Uterus (tissue), 2 donors: ENCODE data around the gene SCNN1B.

Experiments
- CTCF ChIP-seq, 4 experiments: fragments of 200-600 bp in 2 of 4; fragments of 450-650 bp in 2 of 4; sonication (generic) in 2 of 4; IDR thresholded peaks; one replicate each; pipeline ENCODE4 v1.5.1; 2016 to 2019; ENCODE audit warnings: antibody characterized with exemption in 4 of 4, mild to moderate bottlenecking in 2 of 4, moderate library complexity in 1 of 4
- POLR2A ChIP-seq, 2 donors: fragments of 450-650 bp; IDR thresholded peaks; one replicate each; pipeline ENCODE4 v1.6.1; 2016; ENCODE audit warnings: antibody characterized with exemption in 2 of 2, mild to moderate bottlenecking in 1 of 2, moderate library complexity in 1 of 2

GRCh38 chr16:23274968-23275367 is 27.1 kb upstream of the SCNN1B start:
- TF ChIP-seq CTCF (IDR thresholded peaks at IDR 0.05) (no peak), POLR2A (IDR thresholded peaks at IDR 0.05) (no peak)
